Keratinocyte (primary cell): ENCODE data around the gene ZNF267. TPM values are rescaled to one million over a fixed set of nuclear protein-coding genes. Genes with fewer than 3 reads are reported as not detected.
"Not testable (repeated sequence)": the region's sequence is repeated elsewhere in the genome, so short reads cannot be mapped to it uniquely, and the experiment has no call there.

Experiments used
- DNase-seq: peaks from one replicate; pipeline ENCODE4 v3.0.0-alpha.2; 2011; ENCODE audit warnings: low read depth, missing footprints, low spot score
- FAIRE-seq: peaks from 2 replicates; lab custom pipeline; 2011; peaks lifted over from hg19 to GRCh38; lab: Jason Lieb, UNC
- H2AFZ ChIP-seq: 2 replicates; pipeline ENCODE4 v1.6.0; 2012; ENCODE audit warnings: low read length, control low read depth, inconsistent platforms; ENCODE audit not compliant: control insufficient read depth
- H3K27ac ChIP-seq: 2 replicates; pipeline ENCODE4 v1.5.1; 2011; ENCODE audit warnings: low read length; ENCODE audit not compliant: control insufficient read depth, insufficient read depth
- H3K27me3 ChIP-seq: 3 replicates; pipeline ENCODE4 v1.6.0; 2011; ENCODE audit warnings: low read length; ENCODE audit not compliant: control insufficient read depth, insufficient read depth; ENCODE audit errors: extremely low read depth
- H3K36me3 ChIP-seq, 2 experiments: 2 replicates in 1 of 2; 3 replicates in 1 of 2; pipeline ENCODE4 v1.5.1; 2011; ENCODE audit warnings: low read length in 2 of 2, mild to moderate bottlenecking in 1 of 2; ENCODE audit not compliant: control insufficient read depth in 2 of 2, insufficient read depth in 2 of 2; ENCODE audit errors: extremely low read depth in 1 of 2
- H3K4me1 ChIP-seq: 3 replicates; pipeline ENCODE4 v1.5.1; 2011; ENCODE audit warnings: low read length; ENCODE audit not compliant: control insufficient read depth, insufficient read depth; ENCODE audit errors: extremely low read depth
- H3K4me2 ChIP-seq: 3 replicates; pipeline ENCODE4 v1.6.0; 2011; ENCODE audit warnings: low read depth, low read length; ENCODE audit not compliant: control insufficient read depth, insufficient read depth; ENCODE audit errors: extremely low read depth
- H3K4me3 ChIP-seq, 3 experiments: fragments of 200-600 bp in 1 of 3; sonication (generic) in 1 of 3; 2 replicates in 2 of 3; 3 replicates in 1 of 3; pipeline ENCODE4 v1.5.1; 2011 to 2016; ENCODE audit warnings: low read length in 3 of 3, mild to moderate bottlenecking in 3 of 3, control low read depth in 2 of 3, inconsistent platforms in 1 of 3, low read depth in 1 of 3, mixed read lengths in 1 of 3, mixed run types in 1 of 3, moderate library complexity in 1 of 3; ENCODE audit not compliant: control insufficient read depth in 2 of 3, insufficient read depth in 2 of 3; ENCODE audit errors: extremely low read depth in 1 of 3
- H3K79me2 ChIP-seq: 2 replicates; pipeline ENCODE4 v1.6.0; 2012; ENCODE audit warnings: low read length; ENCODE audit not compliant: control insufficient read depth, insufficient read depth
- H3K9ac ChIP-seq: 3 replicates; pipeline ENCODE4 v1.6.0; 2011; ENCODE audit warnings: low read length; ENCODE audit not compliant: control insufficient read depth, insufficient read depth; ENCODE audit errors: extremely low read depth
- H3K9me1 ChIP-seq: 3 replicates; pipeline ENCODE4 v1.6.0; 2011; ENCODE audit warnings: low read length; ENCODE audit not compliant: control insufficient read depth, insufficient read depth; ENCODE audit errors: extremely low read depth
- H3K9me3 ChIP-seq: 2 replicates; pipeline ENCODE4 v1.5.1; 2012; ENCODE audit warnings: low read depth, low read length; ENCODE audit not compliant: control insufficient read depth
- H4K20me1 ChIP-seq: 3 replicates; pipeline ENCODE4 v1.6.0; 2011; ENCODE audit warnings: low read length; ENCODE audit not compliant: control insufficient read depth, insufficient read depth; ENCODE audit errors: extremely low read depth
- CTCF ChIP-seq, 3 experiments: IDR thresholded peaks in 1 of 3; conservative IDR thresholded peaks in 1 of 3; optimal IDR thresholded peaks in 1 of 3; 2 replicates in 2 of 3; 3 replicates in 1 of 3; pipeline versions ENCODE3 to v1.5.1; 2011; ENCODE audit warnings: low read length in 3 of 3, mild to moderate bottlenecking in 3 of 3, moderate library complexity in 2 of 3, control low read depth in 1 of 3, inconsistent platforms in 1 of 3; ENCODE audit not compliant: insufficient read depth in 2 of 3; ENCODE audit errors: extremely low read depth in 1 of 3
- EZH2 ChIP-seq: IDR thresholded peaks from one replicate; pipeline ENCODE4 v1.6.1; 2012; ENCODE audit warnings: inconsistent platforms, mild to moderate bottlenecking, low read length, moderate library complexity
- dilution Hi-C: fragments of 300-500 bp; cut with MboI; formaldehyde crosslinking; loops from one replicate; pipeline ENCODE4 v1.7.0; 2020; ENCODE audit warnings: low sequenced_read_pairs; ENCODE audit not compliant: extremely low pct_ligation_motif_present
- polyA plus RNA-seq, 5 experiments: library from polyadenylated mRNA; depleted of rRNA in 3 of 5; stranded (reverse) in 3 of 5; stranded (forward) in 1 of 5; unstranded in 1 of 5; fragments of >200 nt; gene quantifications; 1 replicate in 1 of 5; 2 replicates in 3 of 5; 3 replicates in 1 of 5; pipeline versions ENCODE4 v1.2.1 to v1.2.3, GENCODE V29; 2011 to 2012; ENCODE audit warnings: missing spikeins in 2 of 5, low read depth in 1 of 5, low replicate concordance in 1 of 5

ZNF267 gene
- polyA plus RNA-seq, 1 donor (not counting 4 experiments of a cell fraction or from before 2014, with no cell fraction given): 10.7 TPM

- Histone ChIP-seq H3K27me3 (no peaks in the 10 kb centered on the region), H3K9ac (no peak overlapping the region), H3K4me2 (no peak overlapping the region), H3K9me3 (peaks cover 6% of the 10 kb centered on the region), H3K27ac (no peak overlapping the region), H3K4me1 (no peaks in the 10 kb centered on the region), H3K79me2 (peaks cover 70% of the 10 kb centered on the region), H4K20me1 (no peaks in the 10 kb centered on the region), H3K9me1 (no peaks in the 10 kb centered on the region), H3K36me3 (peaks cover 7 to 14% of the 10 kb centered on the region in 2 experiments), H2AFZ (no peak overlapping the region), H3K4me3 (no peak overlapping the region)
- TF ChIP-seq CTCF (optimal IDR thresholded peaks at IDR 0.05 in 1 of 3, IDR thresholded peaks at IDR 0.05 in 1 of 3, conservative IDR thresholded peaks at IDR 0.05 in 1 of 3; ENCODE audit: extremely low read depth in 1 of 3, insufficient read depth in 2 of 3, low read length in 3 of 3): no peak
- no peak for TF ChIP-seq EZH2
- no peak for DNase-seq
- dilution Hi-C loops: no loop called here
- no peak for FAIRE-seq
These were observed 25.9 kb downstream of the ZNF267 start for GRCh38 chr16:31899505-31899904.

DNA sequence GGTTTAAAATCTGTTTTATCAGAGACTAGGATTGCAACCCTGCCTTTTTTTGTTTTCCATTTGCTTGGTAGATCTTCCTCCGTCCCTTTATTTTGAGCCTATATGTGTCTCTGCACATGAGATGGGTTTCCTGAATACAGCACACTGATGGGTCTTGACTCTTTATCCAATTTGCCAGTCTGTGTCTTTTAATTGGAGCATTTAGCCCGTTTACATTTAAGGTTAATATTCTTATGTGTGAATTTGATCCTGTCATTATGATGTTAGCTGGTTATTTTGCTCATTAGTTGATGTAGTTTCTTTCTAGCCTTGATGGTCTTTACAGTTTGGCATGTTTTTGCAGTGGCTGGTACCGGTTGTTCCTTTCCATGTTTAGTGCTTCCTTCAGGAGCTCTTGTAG is 31.0 kb downstream of the ZNF267 start:
- Histone ChIP-seq H3K79me2 (peaks cover 65% of the 10 kb centered on the region), H3K9me3 (peaks cover 11% of the 10 kb centered on the region)
- H4K20me1 ChIP-seq, H3K36me3 ChIP-seq, DNase-seq, dilution Hi-C loops, H3K27me3 ChIP-seq, FAIRE-seq, H3K4me1 ChIP-seq, H3K9me1 ChIP-seq, H2AFZ ChIP-seq, H3K4me2 ChIP-seq, H3K4me3 ChIP-seq, H3K27ac ChIP-seq, H3K9ac ChIP-seq: not testable (repeated sequence)

DNA sequence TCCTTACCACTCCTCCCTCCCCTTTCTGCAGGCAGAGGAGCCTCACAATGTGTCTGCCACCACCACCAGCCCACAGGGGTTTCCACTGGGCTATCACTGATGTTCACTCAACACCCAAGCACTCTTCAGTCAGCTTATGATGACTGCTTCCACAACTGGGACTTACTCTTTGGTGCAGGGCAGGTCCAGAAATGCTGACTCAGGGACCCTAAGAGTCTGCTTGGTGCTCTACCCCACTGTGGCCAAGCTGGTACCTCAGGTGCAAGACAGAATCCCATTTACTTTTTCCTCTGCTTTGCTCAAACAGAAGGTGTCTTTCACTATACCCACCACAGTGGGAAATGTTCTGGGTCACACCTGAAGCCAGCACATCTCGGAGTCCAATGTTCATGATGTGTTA is 40.1 kb downstream of the ZNF267 start:
- no peaks in the 10 kb centered on the region for H4K20me1 ChIP-seq
- TF ChIP-seq CTCF (optimal IDR thresholded peaks at IDR 0.05 in 1 of 3, IDR thresholded peaks at IDR 0.05 in 1 of 3, conservative IDR thresholded peaks at IDR 0.05 in 1 of 3; ENCODE audit: extremely low read depth in 1 of 3, insufficient read depth in 2 of 3, low read length in 3 of 3): no peak
- no peak for TF ChIP-seq EZH2
- peaks cover 9 to 16% of the 10 kb centered on the region in 2 experiments for H3K36me3 ChIP-seq
- peaks cover 54% of the 10 kb centered on the region for H3K79me2 ChIP-seq
- DNase-seq: no peak
- H3K27me3 ChIP-seq: no peaks in the 10 kb centered on the region
- H3K4me1 ChIP-seq: no peaks in the 10 kb centered on the region
- no peak overlapping the region for H3K9ac ChIP-seq
- H3K9me1 ChIP-seq: no peaks in the 10 kb centered on the region
- dilution Hi-C loops: no loop called here
- no peak overlapping the region for H3K4me3 ChIP-seq
- H3K9me3 ChIP-seq: peaks cover 51% of the 10 kb centered on the region
- no peak for FAIRE-seq
- H2AFZ ChIP-seq: no peak overlapping the region
- H3K27ac ChIP-seq: no peak overlapping the region
- no peak overlapping the region for H3K4me2 ChIP-seq
